BJ (cell line): Measurements from ENCODE around the gene HES1. TPM values are rescaled to one million over a fixed set of nuclear protein-coding genes. Genes with fewer than 3 reads are reported as not detected.
A peak's percentile ranks its signal among the peaks of the same experiment; 100 is the strongest.

Experiments used
- CTCF ChIA-PET: fragments of 350-600 bp; formaldehyde crosslinking; extraction: SDS; loops from one replicate; lab custom pipeline; 2021; ENCODE audit warnings: antibody characterized with exemption, inconsistent platforms; lab: Yijun Ruan, JAX
- POLR2A ChIA-PET: fragments of 300-600 bp; sonication (Branson Sonifier 250); formaldehyde crosslinking; extraction: SDS; loops from one replicate; lab custom pipeline; 2021; ENCODE audit warnings: antibody characterized with exemption; lab: Charles Lee
- DNase-seq: peaks from one replicate; pipeline ENCODE4 v3.0.0-alpha.2; 2011; ENCODE audit warnings: low read depth
- H3K27me3 ChIP-seq: 2 replicates; pipeline ENCODE4 v1.6.0; 2011; ENCODE audit warnings: low read length; ENCODE audit not compliant: control insufficient read depth, insufficient read depth
- H3K36me3 ChIP-seq: 2 replicates; pipeline ENCODE4 v1.5.1; 2011; ENCODE audit warnings: low read length; ENCODE audit not compliant: control insufficient read depth, insufficient read depth
- H3K4me3 ChIP-seq: 2 replicates; pipeline ENCODE4 v1.5.1; 2011; ENCODE audit warnings: low read depth, mild to moderate bottlenecking, control low read depth, low read length
- polyA minus RNA-seq: library from RNA; depleted of rRNA, polyadenylated mRNA; stranded (reverse); fragments of >200 nt; gene quantifications from 2 replicates; pipeline ENCODE4 v1.2.3, GENCODE V29; 2011; rRNA and poly(A)+ RNA removed
- polyA plus RNA-seq: library from polyadenylated mRNA; depleted of rRNA; stranded (reverse); fragments of >200 nt; gene quantifications from 2 replicates; pipeline ENCODE4 v1.2.3, GENCODE V29; 2011; rRNA removed
- TF ChIP-seq, protein P1 (sequence below): IDR thresholded peaks from 2 replicates; pipeline ENCODE4 v1.5.1; 2011; ENCODE audit warnings: low read depth, mild to moderate bottlenecking, control low read depth, inconsistent platforms, low read length, moderate library complexity; ENCODE audit not compliant: insufficient read depth

The HES1 gene, protein sequence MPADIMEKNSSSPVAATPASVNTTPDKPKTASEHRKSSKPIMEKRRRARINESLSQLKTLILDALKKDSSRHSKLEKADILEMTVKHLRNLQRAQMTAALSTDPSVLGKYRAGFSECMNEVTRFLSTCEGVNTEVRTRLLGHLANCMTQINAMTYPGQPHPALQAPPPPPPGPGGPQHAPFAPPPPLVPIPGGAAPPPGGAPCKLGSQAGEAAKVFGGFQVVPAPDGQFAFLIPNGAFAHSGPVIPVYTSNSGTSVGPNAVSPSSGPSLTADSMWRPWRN
- polyA plus RNA-seq: 11.0 and 16.2 TPM in 2 replicates
- 15.2 and 16.9 TPM in 2 replicates for polyA minus RNA-seq

DNA sequence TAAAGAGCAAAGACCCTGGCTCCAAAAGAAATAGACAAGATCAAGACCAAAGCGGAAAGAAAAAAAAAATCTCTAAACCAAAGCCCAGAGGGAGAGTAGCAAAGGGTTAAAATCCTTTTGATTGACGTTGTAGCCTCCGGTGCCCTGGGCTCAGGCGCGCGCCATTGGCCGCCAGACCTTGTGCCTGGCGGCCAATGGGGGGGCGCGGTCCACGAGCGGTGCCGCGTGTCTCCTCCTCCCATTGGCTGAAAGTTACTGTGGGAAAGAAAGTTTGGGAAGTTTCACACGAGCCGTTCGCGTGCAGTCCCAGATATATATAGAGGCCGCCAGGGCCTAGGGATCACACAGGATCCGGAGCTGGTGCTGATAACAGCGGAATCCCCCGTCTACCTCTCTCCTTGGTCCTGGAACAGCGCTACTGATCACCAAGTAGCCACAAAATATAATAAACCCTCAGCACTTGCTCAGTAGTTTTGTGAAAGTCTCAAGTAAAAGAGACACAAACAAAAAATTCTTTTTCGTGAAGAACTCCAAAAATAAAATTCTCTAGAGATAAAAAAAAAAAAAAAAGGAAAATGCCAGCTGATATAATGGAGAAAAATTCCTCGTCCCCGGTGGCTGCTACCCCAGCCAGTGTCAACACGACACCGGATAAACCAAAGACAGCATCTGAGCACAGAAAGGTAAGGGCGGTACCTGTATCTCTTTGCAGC is at the start of gene HES1:
Gene HES1, plus strand, starts transcription at position 343 of the 713 bp plus-strand sequence. Its CDS starts 233 bp downstream, at position 576.
- Histone ChIP-seq H3K27me3 (peaks cover 1% of the 10 kb centered on the region; the same call in 1 of the 2 replicates), H3K4me3 (peak within 1 kb of the TSS; percentile 56), H3K36me3 (no peaks in the 10 kb centered on the region)
- peak; percentile 80 for DNase-seq
- TF ChIP-seq, protein P1, sequence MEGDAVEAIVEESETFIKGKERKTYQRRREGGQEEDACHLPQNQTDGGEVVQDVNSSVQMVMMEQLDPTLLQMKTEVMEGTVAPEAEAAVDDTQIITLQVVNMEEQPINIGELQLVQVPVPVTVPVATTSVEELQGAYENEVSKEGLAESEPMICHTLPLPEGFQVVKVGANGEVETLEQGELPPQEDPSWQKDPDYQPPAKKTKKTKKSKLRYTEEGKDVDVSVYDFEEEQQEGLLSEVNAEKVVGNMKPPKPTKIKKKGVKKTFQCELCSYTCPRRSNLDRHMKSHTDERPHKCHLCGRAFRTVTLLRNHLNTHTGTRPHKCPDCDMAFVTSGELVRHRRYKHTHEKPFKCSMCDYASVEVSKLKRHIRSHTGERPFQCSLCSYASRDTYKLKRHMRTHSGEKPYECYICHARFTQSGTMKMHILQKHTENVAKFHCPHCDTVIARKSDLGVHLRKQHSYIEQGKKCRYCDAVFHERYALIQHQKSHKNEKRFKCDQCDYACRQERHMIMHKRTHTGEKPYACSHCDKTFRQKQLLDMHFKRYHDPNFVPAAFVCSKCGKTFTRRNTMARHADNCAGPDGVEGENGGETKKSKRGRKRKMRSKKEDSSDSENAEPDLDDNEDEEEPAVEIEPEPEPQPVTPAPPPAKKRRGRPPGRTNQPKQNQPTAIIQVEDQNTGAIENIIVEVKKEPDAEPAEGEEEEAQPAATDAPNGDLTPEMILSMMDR: no peak
- ChIA-PET CTCF (interaction anchor here (1.0 to 6.0 kb wide), 5 partner anchors 38 to 356 kb away, joined by 3 to 38 read pairs (median 4); no protein-coding TSS in a partner anchor), POLR2A (no interaction called here)

DNA sequence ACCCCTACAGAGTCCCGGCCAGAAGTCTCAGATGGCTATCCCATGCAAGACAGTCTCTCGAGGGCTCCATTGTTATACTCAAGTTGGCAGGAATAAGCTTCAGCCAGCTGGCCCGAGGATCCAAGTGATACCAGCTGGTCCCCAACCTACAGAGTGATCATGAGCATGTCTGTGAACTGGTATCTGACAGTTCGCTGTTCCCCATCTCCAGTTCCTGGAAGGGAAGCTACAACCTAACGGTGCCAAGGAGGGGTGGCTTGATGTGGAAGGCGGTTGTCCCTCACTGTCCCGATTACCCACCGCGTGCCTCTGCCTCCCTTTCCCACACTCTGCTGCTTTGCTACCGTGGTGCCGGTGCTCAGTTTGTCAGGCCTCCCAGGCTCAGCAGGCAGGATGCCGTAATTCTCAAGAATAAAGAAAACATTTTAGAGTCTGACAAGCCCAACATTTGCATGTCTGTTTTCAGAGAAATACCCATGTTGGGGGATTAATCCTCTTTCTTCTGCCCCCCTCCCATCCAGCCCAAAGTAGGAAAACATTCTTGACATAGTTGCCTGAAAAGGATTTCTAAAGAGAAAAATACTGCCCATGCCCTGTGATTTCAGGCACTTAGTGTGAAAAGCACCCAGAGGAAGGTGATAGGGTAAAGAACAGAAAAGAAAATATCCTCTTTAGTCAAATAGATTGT is 49.4 kb upstream of the HES1 start:
- H3K27me3 ChIP-seq: peaks cover 2% of the 10 kb centered on the region; the same call in 1 of the 2 replicates
- DNase-seq: no peak
- ChIA-PET POLR2A (no interaction called here), CTCF (interaction anchor here (0.7 to 1.4 kb wide), 3 partner anchors 51 to 306 kb away, joined by 3 read pairs; no protein-coding TSS in a partner anchor)
- TF ChIP-seq, protein P1: no peak
- H3K36me3 ChIP-seq: no peaks in the 10 kb centered on the region
- no peak overlapping the region for H3K4me3 ChIP-seq

DNA sequence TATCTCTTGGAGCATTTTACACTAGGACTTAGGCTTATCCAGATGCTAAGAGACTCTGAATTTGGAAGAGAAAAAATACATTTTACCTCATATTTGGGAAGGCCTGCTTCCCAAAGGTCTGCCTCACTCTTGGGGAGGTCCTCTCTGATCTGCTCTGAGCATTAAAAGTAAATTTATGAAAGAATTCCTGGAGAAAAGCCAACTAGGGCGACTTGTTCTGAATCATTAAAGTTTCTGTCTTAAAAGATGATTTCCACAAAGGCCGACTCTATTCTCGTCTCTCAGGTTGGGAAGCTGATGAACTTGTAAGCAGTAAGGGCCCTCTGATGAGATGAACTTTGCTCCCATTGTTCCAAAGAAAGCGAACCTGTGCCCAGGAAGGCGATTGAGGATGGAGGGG is 48.7 kb upstream of the HES1 start:
- POLR2A ChIA-PET: no interaction called here
- CTCF ChIA-PET: no interaction called here
- no peak for DNase-seq
- H3K36me3 ChIP-seq: no peaks in the 10 kb centered on the region
- TF ChIP-seq, protein P1: no peak
- no peak overlapping the region for H3K4me3 ChIP-seq
- no peaks in the 10 kb centered on the region; the same call in 1 of the 2 replicates for H3K27me3 ChIP-seq

DNA sequence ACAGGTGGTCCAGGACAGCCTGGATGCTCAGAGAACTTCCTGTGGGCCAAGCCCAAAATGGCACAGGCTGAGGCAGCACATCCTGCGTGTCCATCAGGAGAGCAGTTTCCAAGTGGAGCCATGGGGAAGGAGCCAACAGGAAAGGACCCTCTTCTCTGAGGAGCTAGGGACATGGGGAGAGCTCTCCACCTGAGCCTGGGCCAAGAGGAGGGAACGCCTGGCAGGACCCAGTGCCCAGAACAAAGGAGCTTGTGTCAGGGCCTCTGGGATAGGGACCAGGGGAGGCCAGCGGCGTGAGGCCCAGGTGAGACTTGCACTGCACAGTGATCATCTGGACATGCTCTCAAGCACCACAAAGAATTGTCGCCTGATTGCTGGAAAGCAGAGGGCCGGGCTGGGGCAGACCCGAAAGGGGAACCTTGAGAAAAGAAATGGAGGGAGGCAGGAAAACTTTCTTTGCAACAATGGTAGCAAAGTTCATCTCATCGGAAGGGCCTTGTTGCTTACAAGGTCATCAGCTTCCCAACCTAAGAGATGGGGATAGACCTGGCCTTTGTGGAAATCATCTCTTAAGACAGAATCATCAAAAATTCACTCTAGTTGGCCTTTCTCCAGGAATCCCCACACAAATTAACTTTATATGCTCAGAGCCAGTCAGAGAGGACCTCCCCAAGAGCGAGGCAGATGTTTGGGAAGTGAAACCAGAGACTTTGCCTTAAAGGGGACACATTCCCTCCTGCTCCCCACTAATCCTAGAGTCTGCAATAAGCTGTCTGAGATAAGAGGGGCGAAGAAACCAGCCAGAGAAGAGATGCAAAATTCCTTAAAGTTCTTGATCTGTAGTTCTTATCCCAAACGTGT is 47.7 kb upstream of the HES1 start:
- ChIA-PET POLR2A (no interaction called here), CTCF (interaction anchor here (0.6 kb wide), 1 partner anchor 54 kb away, joined by 3 read pairs; no protein-coding TSS in a partner anchor)
- TF ChIP-seq, protein P1: no peak
- no peak for DNase-seq
- no peaks in the 10 kb centered on the region for H3K36me3 ChIP-seq
- no peak overlapping the region for H3K4me3 ChIP-seq
- no peaks in the 10 kb centered on the region; the same call in 1 of the 2 replicates for H3K27me3 ChIP-seq
